GM18519 (cell line): ENCODE results near the gene RECQL5.

Source experiments
- ATAC-seq: cut with Tn5 transposase; IDR thresholded peaks from one replicate; pipeline ENCODE4 v1.9.1; 2021; ENCODE audit warnings: mild to moderate bottlenecking, moderate library complexity; ENCODE audit not compliant: unreplicated experiment, low FRiP score

Gene RECQL5

GRCh38 chr17:75621489-75621888 lies 45.5 kb downstream of the RECQL5 start:
- ATAC-seq = no peak

- ATAC-seq = no peak
Observed at GRCh38 chr17:75619506-75620431, 47.2 kb downstream of the RECQL5 start.

GRCh38 chr17:75617675-75618074 lies 49.3 kb downstream of the RECQL5 start:
- no peak for ATAC-seq

- no peak for ATAC-seq
Observed at GRCh38 chr17:75617218-75617617, 49.7 kb downstream of the RECQL5 start.

GRCh38 chr17:75616521-75617122 lies 50.3 kb downstream of the RECQL5 start:
- no peak for ATAC-seq

GRCh38 chr17:75615301-75615700 lies 51.7 kb downstream of the RECQL5 start:
- no peak for ATAC-seq

- no peak for ATAC-seq
Observed at GRCh38 chr17:75614556-75615270, 52.2 kb downstream of the RECQL5 start.

GRCh38 chr17:75614006-75614405 lies 52.9 kb downstream of the RECQL5 start:
- no peak for ATAC-seq

GRCh38 chr17:75612906-75613626 lies 53.9 kb downstream of the RECQL5 start:
- no peak for ATAC-seq

GRCh38 chr17:75611851-75612429 lies 55.0 kb downstream of the RECQL5 start:
- ATAC-seq = no peak

GRCh38 chr17:75610103-75610984 lies 56.6 kb downstream of the RECQL5 start:
- ATAC-seq = no peak

GRCh38 chr17:75607086-75607485 lies 59.9 kb downstream of the RECQL5 start:
- no peak for ATAC-seq

- no peak for ATAC-seq
Observed at GRCh38 chr17:75605790-75606189, 61.2 kb downstream of the RECQL5 start.

- no peak for ATAC-seq
Observed at GRCh38 chr17:75604034-75604695, 62.8 kb downstream of the RECQL5 start.

GRCh38 chr17:75603123-75603522 lies 63.8 kb downstream of the RECQL5 start:
- ATAC-seq = no peak

- ATAC-seq = no peak
Observed at GRCh38 chr17:75602644-75603043, 64.3 kb downstream of the RECQL5 start.

- no peak for ATAC-seq
Observed at GRCh38 chr17:75601057-75601987, 65.6 kb downstream of the RECQL5 start.
